NCI-H1694 treated with DMSO at 0.1 percent for 48 hours (cell line): ENCODE measurements around the gene SEMA4A.
"Not testable (repeated sequence)": the region's sequence is repeated elsewhere in the genome, so short reads cannot be mapped to it uniquely, and the experiment has no call there.

Source experiments
- DNase-seq: peaks from one replicate; lab custom pipeline; 2025; lab: John Stamatoyannopoulos, UW

SEMA4A gene

GRCh38 chr1:156153362-156153761, at the start of gene SEMA4A:
SEMA4A (plus strand) TSS chr1:156153585; CDS start chr1:156154579, 994 bp downstream.
- no peak for DNase-seq

- peak; percentile 38 for DNase-seq
These were observed 49.1 kb upstream of the SEMA4A start for GRCh38 chr1:156104065-156104810.

GRCh38 chr1:156104861-156105832, 48.2 kb upstream of the SEMA4A start:
- no peak for DNase-seq

- DNase-seq, result no peak
These were observed 46.5 kb upstream of the SEMA4A start for GRCh38 chr1:156106624-156107488.

GRCh38 chr1:156108057-156108456, 45.3 kb upstream of the SEMA4A start:
- no peak for DNase-seq

- DNase-seq, result no peak
These were observed 44.6 kb upstream of the SEMA4A start for GRCh38 chr1:156108664-156109241.

GRCh38 chr1:156110252-156110651, 43.1 kb upstream of the SEMA4A start:
- DNase-seq, result no peak

GRCh38 chr1:156111355-156111962, 41.9 kb upstream of the SEMA4A start:
- no peak for DNase-seq

- no peak for DNase-seq
These were observed 40.9 kb upstream of the SEMA4A start for GRCh38 chr1:156112276-156113137.

- no peak for DNase-seq
These were observed 40.0 kb upstream of the SEMA4A start for GRCh38 chr1:156113282-156113950.

- peak; percentile 68 for DNase-seq
These were observed 39.1 kb upstream of the SEMA4A start, which contains the start of gene LMNA for GRCh38 chr1:156114101-156114918. LMNA (plus strand) TSS chr1:156114711; CDS start chr1:156114919, 208 bp downstream.

GRCh38 chr1:156114919-156115513, 38.4 kb upstream of the SEMA4A start:
- DNase-seq, result no peak

GRCh38 chr1:156115514-156116374, 37.6 kb upstream of the SEMA4A start:
- DNase-seq, result no peak

GRCh38 chr1:156116731-156117130, 36.7 kb upstream of the SEMA4A start:
- DNase-seq, result not testable (repeated sequence)

- no peak for DNase-seq
These were observed 35.8 kb upstream of the SEMA4A start for GRCh38 chr1:156117414-156118176.

GRCh38 chr1:156118177-156118868, 35.1 kb upstream of the SEMA4A start:
- no peak for DNase-seq
